OCI-LY1 (cell line): ENCODE data around the gene KCNMA1.

ENCODE experiments used
- H2AFZ ChIP-seq: fragments of 200-600 bp; sonication (generic), shearing (Covaris generic); 2 replicates; pipeline ENCODE4 v1.6.0; 2014; ENCODE audit warnings: antibody characterized with exemption, mild to moderate bottlenecking, low read length
- H3F3A ChIP-seq: fragments of 200-600 bp; sonication (generic), shearing (Covaris generic); 2 replicates; pipeline ENCODE4 v1.6.0; 2014; ENCODE audit warnings: mild to moderate bottlenecking, antibody characterized with exemption, low read length, moderate library complexity; ENCODE audit not compliant: insufficient read depth
- H3K27ac ChIP-seq: fragments of 200-600 bp; sonication (generic); 2 replicates; pipeline ENCODE4 v1.5.1; 2014; ENCODE audit warnings: low read length, mixed run types, mild to moderate bottlenecking, low read depth; ENCODE audit not compliant: poor library complexity, severe bottlenecking
- H3K27me3 ChIP-seq: fragments of 200-600 bp; sonication (generic); 2 replicates; pipeline ENCODE4 v1.6.0; 2014; ENCODE audit warnings: antibody characterized with exemption, mild to moderate bottlenecking, low read length, moderate library complexity; ENCODE audit not compliant: insufficient read depth
- H3K36me3 ChIP-seq: fragments of 200-600 bp; sonication (generic); 2 replicates; pipeline ENCODE4 v1.6.1; 2014; ENCODE audit warnings: mild to moderate bottlenecking, antibody characterized with exemption, low read length, moderate library complexity, mixed read lengths; ENCODE audit not compliant: insufficient read depth
- H3K4me1 ChIP-seq: fragments of 200-600 bp; sonication (generic); 2 replicates; pipeline ENCODE4 v1.5.1; 2014; ENCODE audit warnings: mild to moderate bottlenecking, low read length, moderate library complexity; ENCODE audit not compliant: insufficient read depth, severe bottlenecking
- H3K4me2 ChIP-seq: fragments of 200-600 bp; sonication (generic), shearing (Covaris generic); 2 replicates; pipeline ENCODE4 v1.6.1; 2014; ENCODE audit warnings: low read length
- H3K4me3 ChIP-seq: fragments of 200-600 bp; sonication (generic); 2 replicates; pipeline ENCODE4 v1.5.1; 2014; ENCODE audit warnings: low read length, low read depth, mild to moderate bottlenecking, mixed read lengths; ENCODE audit not compliant: poor library complexity, severe bottlenecking
- H3K79me2 ChIP-seq: fragments of 200-600 bp; shearing (Covaris generic); 2 replicates; pipeline ENCODE4 v1.6.1; 2016; ENCODE audit warnings: mixed run types, low read length, mixed read lengths; ENCODE audit not compliant: insufficient read depth
- H3K9ac ChIP-seq: fragments of 200-600 bp; sonication (generic), shearing (Covaris generic); 2 replicates; pipeline ENCODE4 v1.6.1; 2014; ENCODE audit warnings: mild to moderate bottlenecking, low read length, mixed read lengths
- H3K9me2 ChIP-seq: fragments of 200-600 bp; sonication (generic), shearing (Covaris generic); 2 replicates; pipeline ENCODE4 v1.6.1; 2014; ENCODE audit warnings: low read depth, mild to moderate bottlenecking, low read length, mixed read lengths
- H3K9me3 ChIP-seq: fragments of 200-600 bp; shearing (Covaris generic); 2 replicates; pipeline ENCODE4 v1.6.1; 2014; ENCODE audit warnings: low read length, mixed read lengths
- H4K20me1 ChIP-seq: fragments of 200-600 bp; sonication (generic), shearing (Covaris generic); 2 replicates; pipeline ENCODE4 v1.6.0; 2016; ENCODE audit warnings: mild to moderate bottlenecking, low read length; ENCODE audit not compliant: insufficient read depth
- CTCF ChIP-seq: fragments of 200-600 bp; sonication (generic), shearing (Covaris generic); IDR thresholded peaks from 2 replicates; pipeline ENCODE4 v1.5.1; 2017; ENCODE audit warnings: mild to moderate bottlenecking, antibody characterized with exemption, low read length, moderate library complexity, mixed read lengths
- EZH2 ChIP-seq: fragments of 200-600 bp; sonication (generic), shearing (Covaris generic); IDR thresholded peaks from 2 replicates; pipeline ENCODE4 v1.8.0; 2017; ENCODE audit warnings: borderline replicate concordance, mixed run types, mild to moderate bottlenecking, antibody characterized with exemption, low read length, moderate library complexity, mixed read lengths

Gene KCNMA1

GRCh38 chr10:77601488-77601887 lies 36.1 kb downstream of the KCNMA1 start:
- Histone ChIP-seq H3K9me2 (no peaks in the 10 kb centered on the region), H3K9ac (no peak overlapping the region), H3F3A (no peaks in the 10 kb centered on the region), H3K79me2 (no peaks in the 10 kb centered on the region), H3K4me2 (no peak overlapping the region), H3K27me3 (no peaks in the 10 kb centered on the region), H3K27ac (no peak overlapping the region), H4K20me1 (no peaks in the 10 kb centered on the region), H2AFZ (no peak overlapping the region), H3K36me3 (no peaks in the 10 kb centered on the region), H3K4me3 (no peak overlapping the region), H3K9me3 (no peaks in the 10 kb centered on the region), H3K4me1 (no peaks in the 10 kb centered on the region)
- TF ChIP-seq EZH2 (no peak), CTCF (no peak)

- H3K79me2 ChIP-seq: no peaks in the 10 kb centered on the region
- H3K9me2 ChIP-seq: no peaks in the 10 kb centered on the region
- H3K9ac ChIP-seq: no peak overlapping the region
- H2AFZ ChIP-seq: no peak overlapping the region
- H3K4me1 ChIP-seq: no peaks in the 10 kb centered on the region
- H3K4me3 ChIP-seq: no peak overlapping the region
- no peaks in the 10 kb centered on the region for H3K9me3 ChIP-seq
- H3K36me3 ChIP-seq: no peaks in the 10 kb centered on the region
- no peak overlapping the region for H3K4me2 ChIP-seq
- no peaks in the 10 kb centered on the region for H3F3A ChIP-seq
- H3K27me3 ChIP-seq: no peaks in the 10 kb centered on the region
- no peak overlapping the region for H3K27ac ChIP-seq
- H4K20me1 ChIP-seq: no peaks in the 10 kb centered on the region
- no peak for TF ChIP-seq CTCF
Measured at GRCh38 chr10:77600640-77601039, 37.0 kb downstream of the KCNMA1 start.

GRCh38 chr10:77599651-77600050 lies 38.0 kb downstream of the KCNMA1 start:
- Histone ChIP-seq H3K9ac (no peak overlapping the region), H4K20me1 (no peaks in the 10 kb centered on the region), H3K27me3 (no peaks in the 10 kb centered on the region), H3K36me3 (no peaks in the 10 kb centered on the region), H3K79me2 (no peaks in the 10 kb centered on the region), H3K27ac (no peak overlapping the region), H3K4me2 (no peak overlapping the region), H3K9me2 (no peaks in the 10 kb centered on the region), H2AFZ (no peak overlapping the region), H3K4me1 (no peaks in the 10 kb centered on the region), H3F3A (no peaks in the 10 kb centered on the region), H3K9me3 (no peaks in the 10 kb centered on the region), H3K4me3 (no peak overlapping the region)
- TF ChIP-seq EZH2 (no peak), CTCF (no peak)
